Stimulated activated CD8-positive, alpha-beta memory T cell treated with anti-CD3 and anti-CD28 coated beads, Interleukin-15, amount 100 ng/mL, for 1 hour (primary cell): ENCODE results near the gene NRBP1.
"Not testable (repeated sequence)": the region's sequence is repeated elsewhere in the genome, so short reads cannot be mapped to it uniquely, and the experiment has no call there.

Experiments
- DNase-seq: peaks from one replicate; pipeline ENCODE4 v3.0.0-alpha.2; 2020; ENCODE audit warnings: low read depth

Gene NRBP1

GRCh38 chr2:27421660-27422250 is 6.7 kb upstream of the NRBP1 start:
- DNase-seq, result no peak

DNA sequence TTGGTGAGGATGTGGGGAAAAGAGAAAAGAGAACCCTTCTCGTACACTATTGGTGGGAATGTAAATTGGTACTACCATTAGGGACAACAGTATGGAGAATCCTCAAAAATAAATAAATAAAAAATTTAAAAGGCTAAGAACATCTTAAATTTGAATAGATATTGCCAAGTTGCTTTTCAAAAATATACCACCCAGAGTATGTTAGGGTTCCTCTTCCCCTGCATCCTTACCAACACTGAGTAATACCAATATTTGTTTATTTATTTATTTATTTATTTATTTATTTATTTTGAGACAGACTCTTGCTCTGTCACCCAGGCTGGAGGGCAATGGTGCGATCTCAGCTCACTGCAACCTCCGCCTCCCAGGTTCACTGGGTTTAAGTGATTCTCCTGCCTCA is 5.5 kb upstream of the NRBP1 start:
- no peak for DNase-seq

DNA sequence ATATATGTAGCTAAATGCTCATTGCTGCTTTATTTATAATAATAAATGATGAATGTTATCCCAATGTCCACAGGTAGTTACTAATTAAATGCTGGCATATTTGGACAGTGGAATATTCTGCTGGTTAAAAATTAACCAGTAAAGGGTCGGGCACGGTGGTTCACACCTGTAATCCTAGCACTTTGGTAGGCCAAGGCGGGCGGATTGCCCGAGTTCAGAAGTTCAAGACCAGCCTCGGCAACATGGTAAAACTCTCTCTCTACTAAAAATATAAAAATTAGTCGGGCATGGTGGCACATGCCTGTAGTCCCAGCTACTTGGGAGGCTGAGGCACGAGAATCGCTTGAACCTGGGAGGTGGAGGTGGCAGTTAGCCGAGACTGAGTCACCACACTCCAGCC is 3.4 kb upstream of the NRBP1 start:
- not testable (repeated sequence) for DNase-seq

GRCh38 chr2:27427863-27428212 is 593 bp upstream of the NRBP1 start:
- no peak for DNase-seq

- DNase-seq, result peak; percentile 21
Observed at GRCh38 chr2:27428978-27429541, 629 bp downstream of the NRBP1 start.

GRCh38 chr2:27431395-27431794 is 3.0 kb downstream of the NRBP1 start:
- no peak for DNase-seq

- DNase-seq, result no peak
Observed at GRCh38 chr2:27435628-27436027, 7.2 kb downstream of the NRBP1 start.

DNA sequence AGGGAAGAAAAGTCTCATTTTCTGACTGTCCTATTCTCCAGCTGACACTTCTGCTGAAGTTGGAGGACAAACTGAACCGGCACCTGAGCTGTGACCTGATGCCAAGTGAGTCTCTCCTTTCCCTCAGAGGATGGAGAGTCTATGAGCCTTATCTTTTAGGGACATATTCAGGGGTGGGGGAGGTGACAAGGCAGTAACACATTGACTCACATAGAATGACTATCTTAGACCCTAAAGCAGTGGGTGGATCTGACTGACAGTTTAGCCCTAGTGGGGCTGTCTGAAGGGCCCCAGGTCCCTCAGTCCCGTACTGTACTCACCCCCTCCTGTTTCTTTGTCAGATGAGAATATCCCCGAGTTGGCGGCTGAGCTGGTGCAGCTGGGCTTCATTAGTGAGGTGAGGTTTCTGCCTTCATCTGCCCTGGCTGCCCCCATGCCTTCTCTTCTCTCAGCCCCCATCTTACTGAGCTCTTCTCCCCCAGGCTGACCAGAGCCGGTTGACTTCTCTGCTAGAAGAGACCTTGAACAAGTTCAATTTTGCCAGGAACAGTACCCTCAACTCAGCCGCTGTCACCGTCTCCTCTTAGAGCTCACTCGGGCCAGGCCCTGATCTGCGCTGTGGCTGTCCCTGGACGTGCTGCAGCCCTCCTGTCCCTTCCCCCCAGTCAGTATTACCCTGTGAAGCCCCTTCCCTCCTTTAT is 12.9 kb downstream of the NRBP1 start:
- no peak for DNase-seq

DNA sequence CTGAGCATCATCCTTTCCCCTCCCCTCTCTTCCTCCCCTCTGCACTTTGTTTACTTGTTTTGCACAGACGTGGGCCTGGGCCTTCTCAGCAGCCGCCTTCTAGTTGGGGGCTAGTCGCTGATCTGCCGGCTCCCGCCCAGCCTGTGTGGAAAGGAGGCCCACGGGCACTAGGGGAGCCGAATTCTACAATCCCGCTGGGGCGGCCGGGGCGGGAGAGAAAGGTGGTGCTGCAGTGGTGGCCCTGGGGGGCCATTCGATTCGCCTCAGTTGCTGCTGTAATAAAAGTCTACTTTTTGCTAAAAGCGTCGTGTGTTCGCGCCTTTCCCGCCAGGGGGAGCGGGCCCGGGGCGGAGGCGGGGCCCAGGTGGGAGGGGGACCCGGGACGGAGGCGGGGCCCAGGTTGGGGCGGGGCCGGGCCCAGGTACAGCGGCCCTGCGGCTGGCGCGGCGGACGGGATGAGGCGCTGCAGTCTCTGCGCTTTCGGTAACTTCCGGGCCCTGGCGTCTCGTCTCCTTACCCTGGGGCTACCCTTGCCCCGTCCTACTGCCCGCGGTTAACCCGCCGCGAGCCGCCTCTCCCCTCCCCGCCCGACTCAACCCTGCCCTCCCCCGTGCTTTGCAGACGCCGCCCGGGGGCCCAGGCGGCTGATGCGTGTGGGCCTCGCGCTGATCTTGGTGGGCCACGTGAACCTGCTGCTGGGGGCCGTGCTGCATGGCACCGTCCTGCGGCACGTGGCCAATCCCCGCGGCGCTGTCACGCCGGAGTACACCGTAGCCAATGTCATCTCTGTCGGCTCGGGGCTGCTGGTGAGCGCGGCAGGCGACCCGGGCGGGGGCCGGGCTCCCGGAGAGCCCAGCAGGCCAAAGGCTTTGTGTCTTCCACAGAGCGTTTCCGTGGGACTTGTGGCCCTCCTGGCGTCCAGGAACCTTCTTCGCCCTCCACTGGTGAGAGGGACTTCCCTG is 13.8 kb downstream of the NRBP1 start, which contains the start of gene KRTCAP3:
KRTCAP3 (plus strand) TSS at position 424 of the 962 bp plus-strand sequence; CDS start at position 456, 32 bp downstream.
- no peak for DNase-seq

DNA sequence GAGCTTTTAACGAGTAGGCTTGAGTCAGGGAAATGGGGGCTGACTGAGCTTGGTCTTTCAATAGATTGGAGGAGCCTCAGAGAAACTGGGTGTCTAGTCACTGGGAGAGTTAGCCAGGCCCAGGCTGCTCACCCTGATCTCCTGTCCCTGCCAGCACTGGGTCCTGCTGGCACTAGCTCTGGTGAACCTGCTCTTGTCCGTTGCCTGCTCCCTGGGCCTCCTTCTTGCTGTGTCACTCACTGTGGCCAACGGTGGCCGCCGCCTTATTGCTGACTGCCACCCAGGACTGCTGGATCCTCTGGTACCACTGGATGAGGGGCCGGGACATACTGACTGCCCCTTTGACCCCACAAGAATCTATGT is 14.5 kb downstream of the NRBP1 start:
- DNase-seq, result no peak

DNA sequence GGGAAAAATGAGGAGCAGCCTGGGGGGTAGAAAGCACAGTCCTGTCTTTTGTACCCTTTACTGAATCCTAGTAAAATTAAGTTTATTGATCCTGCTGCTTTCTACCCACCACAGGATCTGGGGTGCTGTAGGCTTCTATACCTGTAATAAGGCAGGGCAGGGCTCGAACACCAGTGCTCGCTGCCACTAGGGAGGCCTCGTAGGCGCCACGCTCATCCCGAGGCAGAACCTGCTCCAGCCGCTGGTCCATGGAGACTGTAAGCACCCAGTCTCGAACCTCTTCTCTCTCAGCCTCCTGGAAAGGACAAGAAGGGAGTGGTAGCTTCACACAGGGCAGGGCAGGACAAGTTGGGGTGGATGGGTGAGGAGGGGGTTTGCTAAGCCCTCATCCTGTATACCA is 16.7 kb downstream of the NRBP1 start:
- DNase-seq, result no peak

DNA sequence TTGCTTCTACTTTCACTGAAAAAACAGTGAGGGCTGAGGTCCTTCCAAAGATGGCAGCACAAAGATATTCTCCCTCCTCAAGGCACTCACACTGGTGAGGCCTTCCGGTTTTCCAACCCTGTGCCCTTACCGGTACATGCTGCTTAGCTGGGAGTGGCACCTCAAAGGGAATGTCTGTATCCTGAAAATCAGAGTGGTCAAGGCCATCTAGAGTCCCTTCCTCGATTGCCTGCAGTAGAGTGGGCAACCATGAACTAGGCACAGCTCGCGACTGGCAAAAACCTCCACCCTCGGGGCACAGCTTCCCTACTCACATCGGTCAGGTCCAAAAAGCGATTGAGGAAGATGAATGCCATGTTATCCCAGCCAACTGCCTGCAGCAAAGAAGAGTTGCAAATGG is 17.2 kb downstream of the NRBP1 start:
- no peak for DNase-seq

DNA sequence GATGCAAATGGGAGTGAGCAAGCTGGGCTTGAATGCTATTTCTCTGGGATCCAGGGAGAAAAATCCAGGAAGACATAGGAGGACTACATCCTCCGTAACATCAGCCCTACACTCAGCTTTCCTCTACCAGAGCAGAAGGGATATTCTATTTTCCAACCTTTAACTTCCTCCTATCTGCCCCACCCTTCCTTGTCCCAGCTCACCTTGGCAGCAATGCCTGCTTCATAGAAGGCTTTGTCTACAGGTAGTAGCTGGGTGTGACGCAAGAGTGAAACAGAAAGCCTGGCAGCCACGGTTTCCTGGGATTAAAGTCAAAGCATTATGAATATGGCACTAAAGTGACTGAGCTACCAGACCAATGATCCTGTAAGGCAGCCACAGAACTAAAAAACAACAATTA is 17.6 kb downstream of the NRBP1 start:
- DNase-seq, result no peak

- no peak for DNase-seq
Observed at GRCh38 chr2:27448381-27448780, 19.9 kb downstream of the NRBP1 start.

- no peak for DNase-seq
Observed at GRCh38 chr2:27451095-27451494, 22.7 kb downstream of the NRBP1 start.

GRCh38 chr2:27453968-27454367 is 25.5 kb downstream of the NRBP1 start:
- no peak for DNase-seq

- DNase-seq, result no peak
Observed at GRCh38 chr2:27461118-27461517, 32.7 kb downstream of the NRBP1 start.

DNA sequence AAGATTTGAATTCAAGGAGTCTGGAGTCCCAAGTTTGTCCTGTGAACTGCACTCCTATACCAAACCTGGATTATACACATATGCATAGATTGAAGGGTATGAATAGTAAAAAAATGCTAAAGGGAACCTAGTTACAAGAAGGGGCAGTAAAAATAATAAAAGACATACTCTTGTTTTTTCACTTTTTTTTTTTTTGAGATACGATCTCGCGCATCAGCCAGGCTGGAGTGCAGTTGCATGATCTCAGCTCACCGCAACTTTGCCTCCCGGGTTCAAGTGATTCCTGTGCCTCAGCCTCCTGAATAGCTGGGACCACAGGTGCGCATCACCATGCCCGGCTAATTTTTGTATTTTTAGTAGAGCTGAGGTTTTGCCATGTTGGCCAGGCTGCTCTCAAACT is 36.0 kb downstream of the NRBP1 start:
- no peak for DNase-seq

DNA sequence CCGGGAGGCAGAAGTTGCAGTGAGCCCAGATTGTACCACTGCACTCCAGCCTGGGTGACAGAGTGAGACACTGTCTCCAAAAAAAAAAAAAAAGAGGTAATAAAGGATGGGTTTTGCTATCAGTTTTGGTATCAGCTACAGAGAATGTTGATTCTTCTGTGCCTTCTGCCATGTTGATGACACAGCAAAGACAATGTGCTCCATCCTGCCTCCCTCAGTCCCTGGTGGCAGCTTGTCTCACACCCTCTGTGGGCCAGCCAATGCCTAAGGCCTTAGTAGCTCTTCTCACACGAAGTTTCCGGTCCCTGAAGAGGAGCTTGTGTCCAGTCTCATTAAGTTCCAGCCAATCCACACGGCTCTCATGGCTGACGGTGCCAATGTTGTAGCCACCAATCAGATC is 43.5 kb downstream of the NRBP1 start:
- DNase-seq, result no peak

GRCh38 chr2:27485496-27485895 is 57.1 kb downstream of the NRBP1 start:
- DNase-seq, result no peak

GRCh38 chr2:27489118-27489497 is 60.7 kb downstream of the NRBP1 start:
- no peak for DNase-seq

DNA sequence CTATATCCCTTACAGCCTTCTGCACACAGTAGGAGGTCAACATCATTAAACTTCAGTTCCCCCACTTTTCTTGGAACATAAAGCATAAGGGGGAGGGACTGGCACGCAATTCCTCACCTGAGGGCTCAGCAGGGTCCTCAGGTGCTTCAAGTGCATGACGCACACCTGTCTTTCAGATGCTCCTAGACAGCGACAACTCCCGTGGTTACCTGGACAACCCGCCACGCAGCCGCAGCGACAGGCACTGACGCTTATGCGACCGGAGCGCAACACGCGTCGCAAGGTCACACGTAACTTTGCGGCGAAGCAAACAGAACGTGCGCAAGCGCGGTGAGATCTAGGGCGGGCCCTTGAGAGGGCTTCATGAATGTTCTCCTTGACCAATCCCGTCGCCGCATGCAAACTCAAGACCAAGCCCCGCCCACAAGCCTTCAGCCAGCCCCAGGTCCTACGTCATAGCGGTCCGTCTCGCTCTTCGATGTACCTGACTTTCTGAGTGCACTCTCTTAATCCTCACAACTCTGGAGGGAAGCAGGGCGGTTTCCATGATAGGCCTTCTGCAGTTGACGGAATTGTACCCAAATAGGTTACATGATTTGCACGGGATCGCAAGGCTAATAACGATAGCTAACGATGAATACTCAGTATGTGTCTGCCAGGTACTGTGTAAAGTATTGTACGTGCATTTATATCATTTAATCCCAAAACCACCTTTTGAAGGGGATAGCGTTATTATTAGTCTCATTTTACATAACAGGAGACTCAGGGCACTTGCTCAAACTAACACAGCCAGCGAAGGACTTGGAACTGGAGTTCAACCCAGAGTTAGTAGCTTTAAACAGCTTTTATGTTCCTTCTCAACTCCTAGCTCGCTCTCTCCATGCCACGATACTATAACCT is 61.3 kb downstream of the NRBP1 start, which contains the start of gene IFT172:
IFT172 (minus strand) TSS at position 246 of the 900 bp plus-strand sequence; CDS start at position 156, 90 bp downstream.
- DNase-seq, result peak; percentile 98
